Liver (tissue), 9 donors: ENCODE results near the gene CHN2. TPM values are rescaled to one million over a fixed set of nuclear protein-coding genes. Genes with fewer than 3 reads are reported as not detected.

Experiments
- DNase-seq: peaks from one replicate; pipeline ENCODE4 v3.0.0-alpha.2; 2017; ENCODE audit warnings: low spot score
- H3K27ac ChIP-seq, 2 donors: one replicate each; pipeline ENCODE4 v1.7.0; 2013; ENCODE audit warnings: inconsistent platforms in 2 of 2, low read length in 2 of 2, control low read depth in 1 of 2, low read depth in 1 of 2, mild to moderate bottlenecking in 1 of 2
- H3K27me3 ChIP-seq, 4 donors: one replicate each; pipeline versions ENCODE4 v1.6.1 to v1.7.0; 2013; ENCODE audit warnings: low read length in 3 of 4, inconsistent platforms in 1 of 4, mild to moderate bottlenecking in 1 of 4, moderate library complexity in 1 of 4; ENCODE audit not compliant: control insufficient read depth in 4 of 4, insufficient read depth in 4 of 4
- H3K36me3 ChIP-seq, 4 donors: one replicate each; pipeline versions ENCODE4 v1.6.1 to v1.7.0; 2013; ENCODE audit warnings: low read length in 3 of 4, mild to moderate bottlenecking in 3 of 4, low read depth in 1 of 4, moderate library complexity in 1 of 4; ENCODE audit not compliant: control insufficient read depth in 4 of 4, insufficient read depth in 3 of 4
- H3K4me1 ChIP-seq, 4 donors: one replicate each; pipeline versions ENCODE4 v1.6.1 to v1.7.0; 2013; ENCODE audit warnings: low read length in 3 of 4, mild to moderate bottlenecking in 3 of 4, moderate library complexity in 1 of 4; ENCODE audit not compliant: control insufficient read depth in 4 of 4, insufficient read depth in 4 of 4
- H3K4me3 ChIP-seq, 3 donors: one replicate each; pipeline versions ENCODE4 v1.6.1 to v1.7.0; 2013; ENCODE audit warnings: low read length in 3 of 3, control low read depth in 1 of 3, low read depth in 1 of 3, mild to moderate bottlenecking in 1 of 3
- H3K9ac ChIP-seq, 2 donors: one replicate each; pipeline ENCODE4 v1.7.0; 2013; ENCODE audit warnings: low read length in 2 of 2, mild to moderate bottlenecking in 2 of 2, moderate library complexity in 2 of 2, control low read depth in 1 of 2, low read depth in 1 of 2
- H3K9me3 ChIP-seq, 4 donors: one replicate each; pipeline versions ENCODE4 v1.6.1 to v1.7.0; 2013; ENCODE audit warnings: low read length in 3 of 4; ENCODE audit not compliant: control insufficient read depth in 4 of 4
- EGR1 ChIP-seq, 2 donors: IDR thresholded peaks; 2 replicates each; pipeline ENCODE4 v1.6.1; 2016 to 2018; ENCODE audit warnings: antibody characterized with exemption in 2 of 2, low read depth in 2 of 2
- FOXA1 ChIP-seq: IDR thresholded peaks from 2 replicates; pipeline ENCODE4 v1.6.1; 2016; ENCODE audit warnings: antibody characterized with exemption
- GABPA ChIP-seq, 2 donors: IDR thresholded peaks in 1 of 2; conservative IDR thresholded peaks in 1 of 2; 2 replicates each; pipeline ENCODE4 v1.6.1; 2016; ENCODE audit warnings: antibody characterized with exemption in 2 of 2, mild to moderate bottlenecking in 1 of 2, moderate library complexity in 1 of 2
- HNF4A ChIP-seq, 2 donors: conservative IDR thresholded peaks; 2 replicates each; pipeline ENCODE4 v1.6.1; 2016; ENCODE audit warnings: antibody characterized with exemption in 2 of 2, mild to moderate bottlenecking in 2 of 2
- HNF4G ChIP-seq: IDR thresholded peaks from 2 replicates; pipeline ENCODE4 v1.6.1; 2016; ENCODE audit warnings: antibody characterized with exemption
- JUND ChIP-seq, 2 donors: IDR thresholded peaks; 2 replicates each; pipeline ENCODE4 v1.6.1; 2016; ENCODE audit warnings: antibody characterized with exemption in 2 of 2
- NR2F2 ChIP-seq: IDR thresholded peaks from 2 replicates; pipeline ENCODE4 v1.6.1; 2016; ENCODE audit warnings: antibody characterized with exemption
- RAD21 ChIP-seq, 2 donors: IDR thresholded peaks; 2 replicates each; pipeline ENCODE4 v1.6.1; 2016; ENCODE audit warnings: antibody characterized with exemption in 2 of 2, mild to moderate bottlenecking in 2 of 2
- RXRA ChIP-seq, 2 donors: IDR thresholded peaks; 2 replicates each; pipeline ENCODE4 v1.6.1; 2017 to 2018; ENCODE audit warnings: antibody characterized with exemption in 2 of 2, mild to moderate bottlenecking in 1 of 2
- SP1 ChIP-seq: IDR thresholded peaks from 2 replicates; pipeline ENCODE4 v1.6.1; 2018; ENCODE audit warnings: antibody characterized with exemption, mild to moderate bottlenecking
- TAF1 ChIP-seq: conservative IDR thresholded peaks from 2 replicates; pipeline ENCODE4 v1.6.1; 2016; ENCODE audit warnings: antibody characterized with exemption, mild to moderate bottlenecking
- YY1 ChIP-seq: IDR thresholded peaks from 2 replicates; pipeline ENCODE4 v1.6.1; 2016; ENCODE audit warnings: antibody characterized with exemption, mild to moderate bottlenecking
- WGBS: extraction: QIAGEN DNeasy Blood & Tissue Kit; methylation state at CpG from one replicate; pipeline ENCODE4 v1.1.7; 2013; 5-methylcytosine and 5-hydroxymethylcytosine counted together
- polyA plus RNA-seq, 2 donors: library from polyadenylated mRNA; stranded (reverse) in 1 of 2; unstranded in 1 of 2; fragments of 200-250 nt in 1 of 2; fragments of >200 nt in 1 of 2; fragmentation: Nextera tagmentation in 1 of 2; extraction: Ambion mirVana in 1 of 2; gene quantifications; one replicate each; pipeline versions ENCODE4 v1.2.1 to v1.2.3, GENCODE V29; 2013 to 2015
- total RNA-seq, 2 donors: library from RNA; depleted of rRNA; stranded (reverse); fragments of >200 nt; gene quantifications; one replicate each; pipeline ENCODE4 v1.2.3, GENCODE V29; 2014
- TF ChIP-seq, protein P1 (sequence below): fragments of 150-350 bp; IDR thresholded peaks from 2 replicates; pipeline ENCODE4 v1.5.1; 2017; ENCODE audit warnings: improper control_type of control experiment, low read depth, low read length; ENCODE audit not compliant: missing input control
- TF ChIP-seq, protein P2 (sequence below): IDR thresholded peaks from 2 replicates; pipeline ENCODE4 v1.6.1; 2016; ENCODE audit warnings: antibody characterized with exemption
- TF ChIP-seq, protein P3 (sequence below): IDR thresholded peaks from 2 replicates; pipeline ENCODE4 v1.6.1; 2016; ENCODE audit warnings: antibody characterized with exemption, mild to moderate bottlenecking
- TF ChIP-seq, protein P4 (sequence below): IDR thresholded peaks from 2 replicates; pipeline ENCODE4 v1.6.1; 2016; ENCODE audit warnings: antibody characterized with exemption
- TF ChIP-seq, protein P5 (sequence below): IDR thresholded peaks from 2 replicates; pipeline ENCODE4 v1.6.1; 2016; ENCODE audit warnings: antibody characterized with exemption
- donor health status: healthy.
- donor health status: healthy.
- donor health status: healthy.
- donor health status: healthy.
- donor health status: healthy.

Gene CHN2
- total and polyA plus RNA-seq, 4 donors = 8.3 to 25.4 (median 17.8) TPM

DNA sequence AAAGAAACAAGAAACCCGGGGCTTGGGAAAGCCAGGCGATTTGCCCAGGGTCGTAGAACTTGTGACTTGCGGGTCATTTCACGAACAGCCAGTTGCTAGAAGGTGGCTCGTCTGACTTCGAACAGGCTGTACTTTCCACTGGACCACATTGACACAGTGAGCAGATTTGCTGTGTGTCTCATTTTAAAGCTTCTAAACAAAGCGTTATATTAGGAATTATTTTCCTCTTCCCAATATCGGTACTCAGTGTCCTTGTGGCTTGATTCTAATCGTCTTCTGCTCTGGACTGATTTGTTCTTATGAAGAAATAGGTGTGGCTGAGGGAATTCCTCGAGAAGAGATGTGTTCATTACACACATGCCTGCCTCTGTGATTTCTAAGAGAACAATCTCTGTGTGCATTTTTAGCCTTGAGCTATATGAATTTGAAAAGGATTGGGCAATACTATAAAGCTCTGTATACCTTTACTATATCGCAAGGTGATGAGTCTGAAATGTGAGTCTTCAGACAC lies 219.1 kb downstream of the CHN2 start:
- H3K27ac ChIP-seq = no peak overlapping the region
- H3K4me1 ChIP-seq = peaks cover 0 to 3% (median 1%) of the 10 kb centered on the region in 4 donors
- 64% methylated on average over 12 of the region's 12 CpGs for WGBS
- H3K9ac ChIP-seq = no peak overlapping the region
- TF ChIP-seq SP1 = no peak
- no peaks in the 10 kb centered on the region for H3K9me3 ChIP-seq
- no peaks in the 10 kb centered on the region for H3K27me3 ChIP-seq
- H3K4me3 ChIP-seq = no peak overlapping the region
- DNase-seq = no peak
- H3K36me3 ChIP-seq = no peaks in the 10 kb centered on the region

DNA sequence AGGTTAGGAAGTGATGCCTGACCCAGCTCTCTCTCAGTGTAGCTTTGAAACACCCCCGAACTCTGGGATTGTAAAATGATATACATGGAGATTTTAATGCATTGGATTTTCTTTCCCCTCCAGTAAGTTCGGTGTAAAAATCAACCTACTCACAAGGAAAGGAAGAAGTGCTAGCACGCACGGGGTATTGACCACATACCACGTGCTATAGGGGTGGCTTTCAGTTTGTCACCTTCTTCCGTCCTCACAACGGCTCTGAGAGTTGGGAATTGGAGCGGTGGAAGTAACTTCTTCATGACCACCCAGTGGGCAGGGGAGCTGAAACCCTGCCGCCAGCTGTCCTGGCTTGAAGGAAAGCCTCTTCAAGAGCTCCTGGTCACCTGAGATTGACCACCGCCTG lies 219.6 kb downstream of the CHN2 start:
- Histone ChIP-seq H3K27ac (no peak overlapping the region), H3K27me3 (no peaks in the 10 kb centered on the region), H3K4me1 (peaks cover 0 to 3% (median 1%) of the 10 kb centered on the region in 4 donors), H3K36me3 (no peaks in the 10 kb centered on the region), H3K9ac (no peak overlapping the region), H3K4me3 (no peak overlapping the region), H3K9me3 (no peaks in the 10 kb centered on the region)
- WGBS = 95% methylated on average over 10 of the region's 10 CpGs
- no peak for DNase-seq
- TF ChIP-seq SP1 = no peak
- TF ChIP-seq YY1 = no peak
- TF ChIP-seq NR2F2 = no peak
- TF ChIP-seq RXRA (IDR thresholded peaks at IDR 0.05) = no peak
- TF ChIP-seq, protein P1, sequence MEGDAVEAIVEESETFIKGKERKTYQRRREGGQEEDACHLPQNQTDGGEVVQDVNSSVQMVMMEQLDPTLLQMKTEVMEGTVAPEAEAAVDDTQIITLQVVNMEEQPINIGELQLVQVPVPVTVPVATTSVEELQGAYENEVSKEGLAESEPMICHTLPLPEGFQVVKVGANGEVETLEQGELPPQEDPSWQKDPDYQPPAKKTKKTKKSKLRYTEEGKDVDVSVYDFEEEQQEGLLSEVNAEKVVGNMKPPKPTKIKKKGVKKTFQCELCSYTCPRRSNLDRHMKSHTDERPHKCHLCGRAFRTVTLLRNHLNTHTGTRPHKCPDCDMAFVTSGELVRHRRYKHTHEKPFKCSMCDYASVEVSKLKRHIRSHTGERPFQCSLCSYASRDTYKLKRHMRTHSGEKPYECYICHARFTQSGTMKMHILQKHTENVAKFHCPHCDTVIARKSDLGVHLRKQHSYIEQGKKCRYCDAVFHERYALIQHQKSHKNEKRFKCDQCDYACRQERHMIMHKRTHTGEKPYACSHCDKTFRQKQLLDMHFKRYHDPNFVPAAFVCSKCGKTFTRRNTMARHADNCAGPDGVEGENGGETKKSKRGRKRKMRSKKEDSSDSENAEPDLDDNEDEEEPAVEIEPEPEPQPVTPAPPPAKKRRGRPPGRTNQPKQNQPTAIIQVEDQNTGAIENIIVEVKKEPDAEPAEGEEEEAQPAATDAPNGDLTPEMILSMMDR = no peak
- TF ChIP-seq FOXA1 = no peak
- TF ChIP-seq, protein P2, sequence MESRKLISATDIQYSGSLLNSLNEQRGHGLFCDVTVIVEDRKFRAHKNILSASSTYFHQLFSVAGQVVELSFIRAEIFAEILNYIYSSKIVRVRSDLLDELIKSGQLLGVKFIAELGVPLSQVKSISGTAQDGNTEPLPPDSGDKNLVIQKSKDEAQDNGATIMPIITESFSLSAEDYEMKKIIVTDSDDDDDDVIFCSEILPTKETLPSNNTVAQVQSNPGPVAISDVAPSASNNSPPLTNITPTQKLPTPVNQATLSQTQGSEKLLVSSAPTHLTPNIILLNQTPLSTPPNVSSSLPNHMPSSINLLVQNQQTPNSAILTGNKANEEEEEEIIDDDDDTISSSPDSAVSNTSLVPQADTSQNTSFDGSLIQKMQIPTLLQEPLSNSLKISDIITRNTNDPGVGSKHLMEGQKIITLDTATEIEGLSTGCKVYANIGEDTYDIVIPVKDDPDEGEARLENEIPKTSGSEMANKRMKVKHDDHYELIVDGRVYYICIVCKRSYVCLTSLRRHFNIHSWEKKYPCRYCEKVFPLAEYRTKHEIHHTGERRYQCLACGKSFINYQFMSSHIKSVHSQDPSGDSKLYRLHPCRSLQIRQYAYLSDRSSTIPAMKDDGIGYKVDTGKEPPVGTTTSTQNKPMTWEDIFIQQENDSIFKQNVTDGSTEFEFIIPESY = no peak
- TF ChIP-seq JUND (IDR thresholded peaks at IDR 0.05) = no peak
- TF ChIP-seq HNF4G = no peak
- TF ChIP-seq, protein P3, sequence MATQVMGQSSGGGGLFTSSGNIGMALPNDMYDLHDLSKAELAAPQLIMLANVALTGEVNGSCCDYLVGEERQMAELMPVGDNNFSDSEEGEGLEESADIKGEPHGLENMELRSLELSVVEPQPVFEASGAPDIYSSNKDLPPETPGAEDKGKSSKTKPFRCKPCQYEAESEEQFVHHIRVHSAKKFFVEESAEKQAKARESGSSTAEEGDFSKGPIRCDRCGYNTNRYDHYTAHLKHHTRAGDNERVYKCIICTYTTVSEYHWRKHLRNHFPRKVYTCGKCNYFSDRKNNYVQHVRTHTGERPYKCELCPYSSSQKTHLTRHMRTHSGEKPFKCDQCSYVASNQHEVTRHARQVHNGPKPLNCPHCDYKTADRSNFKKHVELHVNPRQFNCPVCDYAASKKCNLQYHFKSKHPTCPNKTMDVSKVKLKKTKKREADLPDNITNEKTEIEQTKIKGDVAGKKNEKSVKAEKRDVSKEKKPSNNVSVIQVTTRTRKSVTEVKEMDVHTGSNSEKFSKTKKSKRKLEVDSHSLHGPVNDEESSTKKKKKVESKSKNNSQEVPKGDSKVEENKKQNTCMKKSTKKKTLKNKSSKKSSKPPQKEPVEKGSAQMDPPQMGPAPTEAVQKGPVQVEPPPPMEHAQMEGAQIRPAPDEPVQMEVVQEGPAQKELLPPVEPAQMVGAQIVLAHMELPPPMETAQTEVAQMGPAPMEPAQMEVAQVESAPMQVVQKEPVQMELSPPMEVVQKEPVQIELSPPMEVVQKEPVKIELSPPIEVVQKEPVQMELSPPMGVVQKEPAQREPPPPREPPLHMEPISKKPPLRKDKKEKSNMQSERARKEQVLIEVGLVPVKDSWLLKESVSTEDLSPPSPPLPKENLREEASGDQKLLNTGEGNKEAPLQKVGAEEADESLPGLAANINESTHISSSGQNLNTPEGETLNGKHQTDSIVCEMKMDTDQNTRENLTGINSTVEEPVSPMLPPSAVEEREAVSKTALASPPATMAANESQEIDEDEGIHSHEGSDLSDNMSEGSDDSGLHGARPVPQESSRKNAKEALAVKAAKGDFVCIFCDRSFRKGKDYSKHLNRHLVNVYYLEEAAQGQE = no peak
- no peak for TF ChIP-seq RAD21 (IDR thresholded peaks at IDR 0.05)
- TF ChIP-seq, protein P4, sequence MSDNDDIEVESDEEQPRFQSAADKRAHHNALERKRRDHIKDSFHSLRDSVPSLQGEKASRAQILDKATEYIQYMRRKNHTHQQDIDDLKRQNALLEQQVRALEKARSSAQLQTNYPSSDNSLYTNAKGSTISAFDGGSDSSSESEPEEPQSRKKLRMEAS = no peak
- TF ChIP-seq GABPA (IDR thresholded peaks at IDR 0.05 in 1 of 2, conservative IDR thresholded peaks at IDR 0.05 in 1 of 2) = no peak
- no peak for TF ChIP-seq TAF1
- TF ChIP-seq, protein P5, sequence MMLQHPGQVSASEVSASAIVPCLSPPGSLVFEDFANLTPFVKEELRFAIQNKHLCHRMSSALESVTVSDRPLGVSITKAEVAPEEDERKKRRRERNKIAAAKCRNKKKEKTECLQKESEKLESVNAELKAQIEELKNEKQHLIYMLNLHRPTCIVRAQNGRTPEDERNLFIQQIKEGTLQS = no peak
- TF ChIP-seq EGR1 (IDR thresholded peaks at IDR 0.05; ENCODE audit: low read depth in 2 of 2) = no peak
- TF ChIP-seq HNF4A (conservative IDR thresholded peaks at IDR 0.05) = no peak
